D721Med (cell line): ENCODE measurements around the gene TACC3.

Source experiments
- DNase-seq: peaks from one replicate; pipeline ENCODE4 v3.0.0; 2011; ENCODE audit warnings: low spot score; ENCODE audit not compliant: insufficient read length
- FAIRE-seq: peaks from 2 replicates; lab custom pipeline; 2011; peaks lifted over from hg19 to GRCh38; lab: Jason Lieb, UNC
- TF ChIP-seq, protein P1 (sequence below): IDR thresholded peaks from 2 replicates; pipeline ENCODE4 v1.5.1; 2012; ENCODE audit warnings: mild to moderate bottlenecking, control low read depth; ENCODE audit not compliant: insufficient read depth; ENCODE audit errors: missing control alignments

The TACC3 gene

DNA sequence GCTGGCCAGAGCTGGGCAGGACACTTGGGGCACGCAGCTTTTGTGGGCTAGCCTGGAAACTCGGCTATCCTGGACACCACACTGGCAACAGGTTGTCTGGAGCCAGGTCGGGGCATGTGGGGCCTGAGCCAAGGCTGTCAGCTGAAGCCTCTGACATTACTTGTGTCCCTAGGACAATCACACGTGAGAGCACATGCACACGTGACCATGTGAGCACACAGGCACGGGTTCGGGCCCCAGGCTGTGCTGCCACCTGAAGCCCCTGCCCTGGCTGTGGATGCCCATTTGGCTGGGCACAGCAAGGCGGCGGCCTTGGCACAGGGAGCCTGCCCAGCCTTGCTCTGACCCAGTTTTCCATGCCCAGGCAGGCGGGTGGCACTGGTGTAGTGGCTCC is 63.1 kb downstream of the TACC3 start:
- no peak for FAIRE-seq
- TF ChIP-seq, protein P1, sequence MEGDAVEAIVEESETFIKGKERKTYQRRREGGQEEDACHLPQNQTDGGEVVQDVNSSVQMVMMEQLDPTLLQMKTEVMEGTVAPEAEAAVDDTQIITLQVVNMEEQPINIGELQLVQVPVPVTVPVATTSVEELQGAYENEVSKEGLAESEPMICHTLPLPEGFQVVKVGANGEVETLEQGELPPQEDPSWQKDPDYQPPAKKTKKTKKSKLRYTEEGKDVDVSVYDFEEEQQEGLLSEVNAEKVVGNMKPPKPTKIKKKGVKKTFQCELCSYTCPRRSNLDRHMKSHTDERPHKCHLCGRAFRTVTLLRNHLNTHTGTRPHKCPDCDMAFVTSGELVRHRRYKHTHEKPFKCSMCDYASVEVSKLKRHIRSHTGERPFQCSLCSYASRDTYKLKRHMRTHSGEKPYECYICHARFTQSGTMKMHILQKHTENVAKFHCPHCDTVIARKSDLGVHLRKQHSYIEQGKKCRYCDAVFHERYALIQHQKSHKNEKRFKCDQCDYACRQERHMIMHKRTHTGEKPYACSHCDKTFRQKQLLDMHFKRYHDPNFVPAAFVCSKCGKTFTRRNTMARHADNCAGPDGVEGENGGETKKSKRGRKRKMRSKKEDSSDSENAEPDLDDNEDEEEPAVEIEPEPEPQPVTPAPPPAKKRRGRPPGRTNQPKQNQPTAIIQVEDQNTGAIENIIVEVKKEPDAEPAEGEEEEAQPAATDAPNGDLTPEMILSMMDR, result no peak
- no peak for DNase-seq

DNA sequence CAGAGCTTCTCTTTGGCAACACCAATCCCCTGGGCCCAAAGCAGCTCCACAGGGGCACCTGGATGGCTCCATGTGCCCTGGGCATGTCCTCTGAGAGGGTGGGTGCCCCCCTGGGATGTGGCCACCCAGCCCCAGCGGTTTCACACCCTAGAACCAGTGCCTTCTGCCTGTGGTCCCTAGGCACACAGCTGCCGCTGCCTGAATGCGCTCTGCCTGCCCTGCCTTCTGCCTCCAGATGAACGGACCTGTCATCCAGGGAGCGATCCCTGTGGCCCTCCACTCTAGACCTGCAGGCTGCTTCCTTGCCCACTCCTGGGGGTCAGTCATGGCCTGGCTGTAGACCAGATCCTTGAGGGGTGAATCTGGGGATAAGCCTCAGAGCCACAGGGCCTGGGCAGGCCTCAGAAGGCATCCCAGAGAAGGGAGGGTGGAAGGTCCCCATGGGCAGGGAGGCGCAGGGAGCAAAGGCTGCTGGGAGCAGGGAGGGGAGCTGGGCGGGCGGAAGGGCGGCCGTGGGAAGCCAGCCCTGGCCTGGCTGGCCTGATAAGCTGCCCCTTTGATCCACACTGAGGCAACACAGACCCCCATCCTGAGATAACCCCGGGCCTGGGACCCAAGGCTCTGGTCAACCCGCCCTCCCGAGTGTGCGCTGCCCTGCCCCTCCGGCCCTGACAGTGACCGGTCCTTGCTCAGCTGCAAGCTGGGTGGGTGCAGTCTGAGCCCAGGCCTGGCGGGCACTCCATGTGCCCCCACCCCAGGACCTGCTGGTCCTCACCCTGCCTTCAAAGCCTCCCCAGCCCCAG is 63.7 kb downstream of the TACC3 start:
- no peak for FAIRE-seq

DNA sequence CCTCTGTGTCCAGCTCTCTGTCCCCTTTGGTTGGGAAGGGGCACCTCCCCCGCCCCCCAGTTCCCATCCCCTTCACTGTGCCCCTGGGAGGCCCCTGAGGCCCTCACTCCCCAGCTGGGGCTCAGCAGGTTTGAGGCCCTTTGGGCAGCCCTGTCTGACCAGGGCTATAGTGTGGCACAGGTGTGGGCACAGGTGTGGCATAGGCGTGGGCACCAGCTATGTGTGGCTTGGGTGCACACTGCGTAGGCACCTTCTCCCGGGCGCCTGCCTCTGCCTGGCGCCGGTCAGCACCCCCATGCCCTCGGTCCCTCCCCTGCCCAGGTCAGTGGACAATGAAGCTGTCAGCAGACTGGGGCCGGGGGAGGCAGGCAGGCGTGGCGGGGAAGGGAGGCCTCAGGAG is 64.3 kb downstream of the TACC3 start:
- DNase-seq (no peak), FAIRE-seq (no peak)
- TF ChIP-seq, protein P1, result no peak

More for the DNA sequence above, 63.7 kb downstream of the TACC3 start:
- TF ChIP-seq, protein P1, result no peak
- no peak for DNase-seq

DNA sequence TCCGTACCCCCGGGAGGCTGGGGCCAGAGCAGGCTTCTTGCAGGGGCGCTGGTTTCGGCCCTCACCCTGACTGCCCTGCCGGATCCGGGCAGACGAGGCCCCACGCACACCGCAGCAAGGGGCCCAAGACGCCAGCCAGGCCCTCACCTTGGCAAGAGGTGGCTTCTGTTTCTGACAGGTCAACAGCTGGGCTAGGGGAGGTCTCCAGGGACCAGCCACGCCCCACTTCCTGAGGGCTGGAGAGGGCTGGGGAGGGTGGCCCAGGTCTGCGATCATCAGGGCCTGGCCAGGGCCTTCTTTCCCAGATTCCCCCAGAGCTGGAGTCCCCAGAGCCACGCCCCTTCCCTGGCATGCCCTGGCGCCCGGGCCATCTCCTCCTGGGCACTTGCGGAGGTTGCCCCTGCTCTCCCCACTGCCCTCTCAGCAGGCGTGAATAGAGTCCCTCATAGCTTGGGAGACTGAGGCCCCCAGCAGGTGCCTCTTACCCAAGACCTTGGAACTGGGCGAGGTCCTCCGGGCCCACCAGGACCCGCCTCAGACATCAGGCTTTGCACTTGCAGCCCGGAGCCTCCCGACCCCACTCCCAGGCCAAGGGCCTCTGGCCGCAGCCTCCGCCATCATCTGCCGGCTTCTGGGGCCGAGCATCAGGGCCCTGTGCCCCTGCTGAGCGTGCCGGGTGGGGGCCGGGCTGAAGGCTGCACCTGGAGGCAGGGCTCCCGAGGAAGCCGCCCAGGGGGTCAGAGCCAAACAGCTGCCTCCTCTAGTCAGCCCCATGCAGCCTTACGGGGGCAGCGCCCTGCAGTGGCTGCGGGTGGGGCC is 65.4 kb downstream of the TACC3 start:
- no peak for DNase-seq
- TF ChIP-seq, protein P1, result no peak
- FAIRE-seq, result no peak

DNA sequence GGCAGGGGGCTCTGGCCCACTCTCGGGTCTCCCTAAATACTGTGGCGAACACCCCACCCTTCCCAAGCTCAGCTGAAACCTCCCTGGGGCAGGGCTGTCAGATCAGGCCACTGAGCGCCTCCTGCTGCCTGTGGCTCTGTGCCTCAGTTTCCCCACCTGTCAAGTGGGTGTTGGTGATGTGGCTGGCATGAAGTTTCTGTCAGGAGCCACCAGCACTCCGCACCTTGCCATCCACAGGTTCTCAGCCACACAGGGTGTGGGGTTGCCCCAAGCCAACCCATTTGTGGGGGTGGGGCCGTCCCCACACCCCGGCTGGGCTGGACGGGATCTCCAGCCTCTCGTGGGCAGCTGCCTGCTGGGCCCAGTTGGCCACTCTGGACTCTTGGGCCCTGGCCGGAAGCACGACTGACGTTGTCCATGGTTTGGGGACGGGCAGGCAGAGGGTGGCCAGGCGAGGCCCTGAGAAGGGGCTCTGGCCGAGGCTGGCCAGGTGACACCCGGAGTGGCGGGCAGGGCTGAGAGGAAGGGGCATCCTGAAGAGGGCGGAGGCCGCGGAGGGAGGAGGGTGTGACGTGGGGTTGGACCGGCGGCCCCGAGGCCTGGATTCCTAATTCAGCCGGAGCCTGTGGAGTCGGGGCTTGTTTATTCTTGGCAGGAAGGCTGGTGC is 66.2 kb downstream of the TACC3 start:
- TF ChIP-seq, protein P1, result no peak
- FAIRE-seq, result no peak

DNA sequence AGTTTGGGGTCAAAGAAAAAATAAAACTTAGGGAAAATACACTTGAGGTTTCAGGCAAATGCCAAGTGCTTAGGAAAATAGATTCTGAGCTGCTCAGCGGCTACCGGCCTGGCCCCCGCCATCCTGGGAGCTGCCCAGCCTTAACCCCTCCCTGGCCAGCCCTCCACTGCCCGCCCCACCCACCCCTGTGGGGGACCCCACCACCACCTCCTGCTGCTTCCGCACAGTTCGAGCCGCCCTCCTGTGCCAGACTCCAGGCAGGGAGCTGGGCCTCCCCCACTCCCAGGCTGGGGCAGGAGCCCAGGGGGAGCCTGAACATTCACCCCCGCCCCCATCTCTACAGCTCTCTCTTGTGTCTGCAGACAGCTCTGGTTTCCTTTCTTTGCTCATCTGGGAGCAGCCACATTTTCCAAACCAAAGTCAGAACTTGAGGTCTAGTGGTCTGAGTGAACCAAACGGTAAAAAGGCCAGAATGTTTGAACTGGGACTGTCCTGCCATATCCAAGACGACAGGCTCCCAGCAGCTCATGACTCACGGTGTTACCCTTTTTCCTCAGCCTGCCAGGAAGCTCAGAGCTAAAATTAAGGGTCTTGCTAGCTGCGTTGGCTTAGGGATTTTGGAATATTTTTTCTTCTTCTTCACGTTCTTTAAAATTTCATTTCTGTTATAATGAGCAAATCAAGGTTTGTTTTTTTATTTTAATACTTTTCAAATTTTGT is 67.1 kb downstream of the TACC3 start:
- DNase-seq (no peak), FAIRE-seq (no peak)
- TF ChIP-seq, protein P1, result no peak

More for the DNA sequence above, 66.2 kb downstream of the TACC3 start:
- DNase-seq, result no peak
